Measurements from ENCODE around the gene CYP4A22. TPM values are rescaled to one million over a fixed set of nuclear protein-coding genes. Genes with fewer than 3 reads are reported as not detected.

The CYP4A22 gene
- polyA plus RNA-seq, 2 of the 4 experiments (the other 2 are of a cell fraction) = not detected

- TF ChIP-seq PBX3 (IDR thresholded peaks at IDR 0.05) = no peak
- TF ChIP-seq FOSB (CRISPR knock-in tag; IDR thresholded peaks at IDR 0.05) = no peak
- TF ChIP-seq RAD21 (conservative IDR thresholded peaks at IDR 0.05 in 1 of 2, IDR thresholded peaks at IDR 0.05 in 1 of 2) = no peak
- no peak for TF ChIP-seq HEYL (CRISPR knock-in tag; IDR thresholded peaks at IDR 0.05)
- TF ChIP-seq, protein P1, sequence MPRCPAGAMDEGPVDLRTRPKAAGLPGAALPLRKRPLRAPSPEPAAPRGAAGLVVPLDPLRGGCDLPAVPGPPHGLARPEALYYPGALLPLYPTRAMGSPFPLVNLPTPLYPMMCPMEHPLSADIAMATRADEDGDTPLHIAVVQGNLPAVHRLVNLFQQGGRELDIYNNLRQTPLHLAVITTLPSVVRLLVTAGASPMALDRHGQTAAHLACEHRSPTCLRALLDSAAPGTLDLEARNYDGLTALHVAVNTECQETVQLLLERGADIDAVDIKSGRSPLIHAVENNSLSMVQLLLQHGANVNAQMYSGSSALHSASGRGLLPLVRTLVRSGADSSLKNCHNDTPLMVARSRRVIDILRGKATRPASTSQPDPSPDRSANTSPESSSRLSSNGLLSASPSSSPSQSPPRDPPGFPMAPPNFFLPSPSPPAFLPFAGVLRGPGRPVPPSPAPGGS (IDR thresholded peaks at IDR 0.05) = no peak
- Histone ChIP-seq H3K27ac (no peak overlapping the region), H3K4me2 (no peak overlapping the region), H3K4me1 (no peaks in the 10 kb centered on the region), H3K4me3 (no peak overlapping the region), H3K9me3 (no peaks in the 10 kb centered on the region)
- ChIA-PET POLR2A (no interaction called here), CTCF (interaction anchor here (0.6 kb wide), 1 partner anchor 119 kb away, joined by 7 read pairs; no protein-coding TSS in a partner anchor)
- ATAC-seq (no peak), DNase-seq (ENCODE audit: low read depth in 1 of 2, low spot score in 1 of 2) (no peak), FAIRE-seq (no peak)
Measured at GRCh38 chr1:47160716-47161115, 23.5 kb downstream of the CYP4A22 start.

- H3K4me2 ChIP-seq = no peak overlapping the region
- CTCF ChIA-PET = interaction anchor here (0.6 to 0.9 kb wide), 2 partner anchors 14 to 118 kb away, joined by 4 to 7 read pairs; no protein-coding TSS in a partner anchor
- 36% methylated on average over 5 of the region's 5 CpGs for WGBS (ENCODE audit: missing lambda C conversion rate)
Measured at GRCh38 chr1:47161298-47162040, 24.2 kb downstream of the CYP4A22 start.

More at GRCh38 chr1:47161298-47162040, 24.2 kb downstream of the CYP4A22 start:
- DNase-seq (ENCODE audit: low read depth in 1 of 2, low spot score in 1 of 2) (no peak), FAIRE-seq (no peak), ATAC-seq (no peak)
- H3K4me1 ChIP-seq = no peaks in the 10 kb centered on the region
- H3K27ac ChIP-seq = no peak overlapping the region
- POLR2A ChIA-PET = no interaction called here
- TF ChIP-seq JUN (IDR thresholded peaks at IDR 0.05) (no peak), PBX3 (IDR thresholded peaks at IDR 0.05) (no peak), CTCF (IDR thresholded peaks at IDR 0.05) (no peak), RARB (CRISPR knock-in tag; IDR thresholded peaks at IDR 0.05) (no peak), ZFP36 (IDR thresholded peaks at IDR 0.05; ENCODE audit: borderline replicate concordance, partially characterized antibody) (no peak), CBX2 (IDR thresholded peaks at IDR 0.05; ENCODE audit: borderline replicate concordance, low read depth) (no peak), HOXB13 (CRISPR knock-in tag; IDR thresholded peaks at IDR 0.05; ENCODE audit: low read depth) (no peak), MAZ (IDR thresholded peaks at IDR 0.05; ENCODE audit: borderline replicate concordance, low read depth, low read length) (no peak), HOXB5 (CRISPR knock-in tag; IDR thresholded peaks at IDR 0.05) (no peak), MYC (IDR thresholded peaks at IDR 0.05; ENCODE audit: borderline replicate concordance, low read length) (no peak), NPAS2 (CRISPR knock-in tag; IDR thresholded peaks at IDR 0.05; ENCODE audit: borderline replicate concordance) (no peak), RFX5 (IDR thresholded peaks at IDR 0.05) (no peak), ZNF302 (CRISPR knock-in tag; IDR thresholded peaks at IDR 0.05) (no peak), FOSB (CRISPR knock-in tag; IDR thresholded peaks at IDR 0.05) (no peak), GATA3 (IDR thresholded peaks at IDR 0.05; ENCODE audit: borderline replicate concordance) (no peak), HEYL (CRISPR knock-in tag; IDR thresholded peaks at IDR 0.05) (no peak)
- TF ChIP-seq, protein P2, sequence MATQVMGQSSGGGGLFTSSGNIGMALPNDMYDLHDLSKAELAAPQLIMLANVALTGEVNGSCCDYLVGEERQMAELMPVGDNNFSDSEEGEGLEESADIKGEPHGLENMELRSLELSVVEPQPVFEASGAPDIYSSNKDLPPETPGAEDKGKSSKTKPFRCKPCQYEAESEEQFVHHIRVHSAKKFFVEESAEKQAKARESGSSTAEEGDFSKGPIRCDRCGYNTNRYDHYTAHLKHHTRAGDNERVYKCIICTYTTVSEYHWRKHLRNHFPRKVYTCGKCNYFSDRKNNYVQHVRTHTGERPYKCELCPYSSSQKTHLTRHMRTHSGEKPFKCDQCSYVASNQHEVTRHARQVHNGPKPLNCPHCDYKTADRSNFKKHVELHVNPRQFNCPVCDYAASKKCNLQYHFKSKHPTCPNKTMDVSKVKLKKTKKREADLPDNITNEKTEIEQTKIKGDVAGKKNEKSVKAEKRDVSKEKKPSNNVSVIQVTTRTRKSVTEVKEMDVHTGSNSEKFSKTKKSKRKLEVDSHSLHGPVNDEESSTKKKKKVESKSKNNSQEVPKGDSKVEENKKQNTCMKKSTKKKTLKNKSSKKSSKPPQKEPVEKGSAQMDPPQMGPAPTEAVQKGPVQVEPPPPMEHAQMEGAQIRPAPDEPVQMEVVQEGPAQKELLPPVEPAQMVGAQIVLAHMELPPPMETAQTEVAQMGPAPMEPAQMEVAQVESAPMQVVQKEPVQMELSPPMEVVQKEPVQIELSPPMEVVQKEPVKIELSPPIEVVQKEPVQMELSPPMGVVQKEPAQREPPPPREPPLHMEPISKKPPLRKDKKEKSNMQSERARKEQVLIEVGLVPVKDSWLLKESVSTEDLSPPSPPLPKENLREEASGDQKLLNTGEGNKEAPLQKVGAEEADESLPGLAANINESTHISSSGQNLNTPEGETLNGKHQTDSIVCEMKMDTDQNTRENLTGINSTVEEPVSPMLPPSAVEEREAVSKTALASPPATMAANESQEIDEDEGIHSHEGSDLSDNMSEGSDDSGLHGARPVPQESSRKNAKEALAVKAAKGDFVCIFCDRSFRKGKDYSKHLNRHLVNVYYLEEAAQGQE (IDR thresholded peaks at IDR 0.05) = no peak
- H3K4me3 ChIP-seq = no peak overlapping the region
- no peaks in the 10 kb centered on the region for H3K9me3 ChIP-seq

All from A549 (cell line).